Measurements from ENCODE around the gene KDM5A.

DNA sequence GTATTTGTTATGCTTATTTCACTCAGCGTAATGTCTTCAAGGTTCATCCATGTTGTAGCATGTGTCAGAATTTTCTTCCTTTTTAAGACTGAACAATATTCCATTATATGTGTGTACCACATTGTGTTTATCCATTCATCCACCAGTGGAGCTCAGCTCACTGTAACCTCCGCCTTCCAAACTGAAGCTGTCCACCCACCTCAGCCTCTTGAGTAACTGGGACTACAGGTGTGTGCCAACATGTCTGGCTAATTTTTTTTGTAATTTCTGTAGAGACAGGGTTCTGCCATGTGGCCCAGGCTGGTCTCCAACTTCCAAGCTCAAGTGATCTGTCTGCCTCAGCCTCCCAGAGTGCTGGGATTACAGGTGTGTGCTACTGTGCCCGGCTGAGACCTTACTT is 33.4 kb upstream of the KDM5A start:
- TF ChIP-seq CTCF (IDR thresholded peaks at IDR 0.05) (no peak), POLR2A (IDR thresholded peaks at IDR 0.05) (no peak)
